Suprapubic skin (tissue), 4 donors: ENCODE data around the gene ONECUT3. TPM values are rescaled to one million over a fixed set of nuclear protein-coding genes. Genes with fewer than 3 reads are reported as not detected.

Experiments
- DNase-seq, 2 donors: peaks; one replicate each; pipeline ENCODE4 v3.0.0-alpha.2; 2019; ENCODE audit warnings: low spot score in 2 of 2
- H3K27ac ChIP-seq: fragments of 200-600 bp; sonication (generic); one replicate; pipeline ENCODE4 v1.5.1; 2019
- H3K27me3 ChIP-seq: fragments of 200-600 bp; sonication (generic); one replicate; pipeline ENCODE4 v1.5.1; 2019
- H3K36me3 ChIP-seq: fragments of 200-600 bp; sonication (generic); one replicate; pipeline ENCODE4 v1.5.1; 2019
- H3K4me1 ChIP-seq: fragments of 200-600 bp; sonication (generic); one replicate; pipeline ENCODE4 v1.5.1; 2019
- H3K4me3 ChIP-seq: fragments of 200-600 bp; sonication (generic); one replicate; pipeline ENCODE4 v1.5.1; 2019; ENCODE audit warnings: mild to moderate bottlenecking
- H3K9me3 ChIP-seq: fragments of 200-600 bp; sonication (generic); one replicate; pipeline ENCODE4 v1.5.1; 2019
- EP300 ChIP-seq: sonication (generic); formaldehyde crosslinking; IDR thresholded peaks from one replicate; pipeline ENCODE4 v1.6.1; 2017; ENCODE audit warnings: antibody characterized with exemption
- POLR2A ChIP-seq, 2 donors: fragments of 450-650 bp; IDR thresholded peaks; one replicate each; pipeline ENCODE4 v1.6.1; 2017; ENCODE audit warnings: antibody characterized with exemption in 2 of 2, mild to moderate bottlenecking in 2 of 2, moderate library complexity in 2 of 2
- POLR2AphosphoS5 ChIP-seq, 3 donors: sonication (generic); formaldehyde crosslinking; IDR thresholded peaks; one replicate each; pipeline ENCODE4 v1.6.1; 2017; ENCODE audit warnings: antibody characterized with exemption in 3 of 3
- WGBS: methylation state at CpG from one replicate; pipeline ENCODE4 v1.1.5; 2018; 5-methylcytosine and 5-hydroxymethylcytosine counted together
- total RNA-seq, 4 donors: library from RNA; depleted of rRNA; stranded (reverse); fragments of >200 nt; gene quantifications; one replicate each; pipeline ENCODE4 v1.1.0, GENCODE V29; 2016
- TF ChIP-seq, protein P1 (sequence below), 2 donors: fragments of 200-600 bp in 1 of 2; fragments of 450-650 bp in 1 of 2; sonication (generic) in 1 of 2; IDR thresholded peaks; one replicate each; pipeline ENCODE4 v1.5.1; 2016 to 2019; ENCODE audit warnings: antibody characterized with exemption in 2 of 2, mild to moderate bottlenecking in 1 of 2, moderate library complexity in 1 of 2

The ONECUT3 gene
- total RNA-seq, 4 donors from 2014 or later, result not detected

DNA sequence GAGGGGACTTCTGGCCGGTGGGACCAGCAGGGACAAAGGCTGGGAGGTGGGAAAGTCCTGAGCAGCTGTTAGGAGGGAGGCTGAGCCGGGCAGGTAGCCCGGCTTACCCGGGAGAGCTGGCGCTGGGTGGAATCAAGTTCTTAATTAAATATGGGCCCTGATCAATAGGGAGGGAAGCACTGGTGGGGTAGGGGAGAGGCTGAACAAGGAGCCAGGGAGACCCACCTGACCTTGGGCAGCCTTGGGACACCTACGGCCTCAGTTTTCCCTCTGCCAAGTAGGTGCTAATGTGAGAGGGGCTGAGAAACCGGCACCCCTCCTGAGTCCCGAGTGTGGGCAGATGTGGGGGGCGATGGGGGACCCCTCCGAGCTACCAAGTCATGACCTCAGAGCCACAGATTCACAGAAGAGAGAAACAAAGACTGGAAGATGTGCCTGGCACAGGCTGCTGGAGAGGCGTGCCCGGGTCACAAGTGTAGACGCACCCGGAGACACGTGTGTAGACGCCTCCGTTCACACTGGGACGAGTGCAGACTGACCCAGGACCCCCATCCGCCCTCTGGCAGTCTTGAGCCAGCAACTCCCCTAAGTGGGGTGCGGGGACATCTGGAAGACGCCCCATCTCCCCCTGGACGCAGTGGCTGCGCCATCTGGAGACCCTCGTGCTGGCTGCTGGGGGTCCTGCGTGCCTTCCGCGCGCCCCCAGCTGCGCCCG, 8.4 kb downstream of the ONECUT3 start:
- H3K4me3 ChIP-seq, result no peak overlapping the region
- H3K9me3 ChIP-seq, result no peaks in the 10 kb centered on the region
- peaks cover 10% of the 10 kb centered on the region for H3K4me1 ChIP-seq
- no peaks in the 10 kb centered on the region for H3K36me3 ChIP-seq
- TF ChIP-seq POLR2A (IDR thresholded peaks at IDR 0.05), result no peak
- TF ChIP-seq, protein P1, sequence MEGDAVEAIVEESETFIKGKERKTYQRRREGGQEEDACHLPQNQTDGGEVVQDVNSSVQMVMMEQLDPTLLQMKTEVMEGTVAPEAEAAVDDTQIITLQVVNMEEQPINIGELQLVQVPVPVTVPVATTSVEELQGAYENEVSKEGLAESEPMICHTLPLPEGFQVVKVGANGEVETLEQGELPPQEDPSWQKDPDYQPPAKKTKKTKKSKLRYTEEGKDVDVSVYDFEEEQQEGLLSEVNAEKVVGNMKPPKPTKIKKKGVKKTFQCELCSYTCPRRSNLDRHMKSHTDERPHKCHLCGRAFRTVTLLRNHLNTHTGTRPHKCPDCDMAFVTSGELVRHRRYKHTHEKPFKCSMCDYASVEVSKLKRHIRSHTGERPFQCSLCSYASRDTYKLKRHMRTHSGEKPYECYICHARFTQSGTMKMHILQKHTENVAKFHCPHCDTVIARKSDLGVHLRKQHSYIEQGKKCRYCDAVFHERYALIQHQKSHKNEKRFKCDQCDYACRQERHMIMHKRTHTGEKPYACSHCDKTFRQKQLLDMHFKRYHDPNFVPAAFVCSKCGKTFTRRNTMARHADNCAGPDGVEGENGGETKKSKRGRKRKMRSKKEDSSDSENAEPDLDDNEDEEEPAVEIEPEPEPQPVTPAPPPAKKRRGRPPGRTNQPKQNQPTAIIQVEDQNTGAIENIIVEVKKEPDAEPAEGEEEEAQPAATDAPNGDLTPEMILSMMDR (IDR thresholded peaks at IDR 0.05), result no peak
- no peak for TF ChIP-seq EP300
- no peak for TF ChIP-seq POLR2AphosphoS5 (IDR thresholded peaks at IDR 0.05)
- WGBS, result 2% methylated on average over 10 of the region's 30 CpGs
- H3K27me3 ChIP-seq, result peaks cover 100% of the 10 kb centered on the region
- DNase-seq, result no peak
- no peak overlapping the region for H3K27ac ChIP-seq

DNA sequence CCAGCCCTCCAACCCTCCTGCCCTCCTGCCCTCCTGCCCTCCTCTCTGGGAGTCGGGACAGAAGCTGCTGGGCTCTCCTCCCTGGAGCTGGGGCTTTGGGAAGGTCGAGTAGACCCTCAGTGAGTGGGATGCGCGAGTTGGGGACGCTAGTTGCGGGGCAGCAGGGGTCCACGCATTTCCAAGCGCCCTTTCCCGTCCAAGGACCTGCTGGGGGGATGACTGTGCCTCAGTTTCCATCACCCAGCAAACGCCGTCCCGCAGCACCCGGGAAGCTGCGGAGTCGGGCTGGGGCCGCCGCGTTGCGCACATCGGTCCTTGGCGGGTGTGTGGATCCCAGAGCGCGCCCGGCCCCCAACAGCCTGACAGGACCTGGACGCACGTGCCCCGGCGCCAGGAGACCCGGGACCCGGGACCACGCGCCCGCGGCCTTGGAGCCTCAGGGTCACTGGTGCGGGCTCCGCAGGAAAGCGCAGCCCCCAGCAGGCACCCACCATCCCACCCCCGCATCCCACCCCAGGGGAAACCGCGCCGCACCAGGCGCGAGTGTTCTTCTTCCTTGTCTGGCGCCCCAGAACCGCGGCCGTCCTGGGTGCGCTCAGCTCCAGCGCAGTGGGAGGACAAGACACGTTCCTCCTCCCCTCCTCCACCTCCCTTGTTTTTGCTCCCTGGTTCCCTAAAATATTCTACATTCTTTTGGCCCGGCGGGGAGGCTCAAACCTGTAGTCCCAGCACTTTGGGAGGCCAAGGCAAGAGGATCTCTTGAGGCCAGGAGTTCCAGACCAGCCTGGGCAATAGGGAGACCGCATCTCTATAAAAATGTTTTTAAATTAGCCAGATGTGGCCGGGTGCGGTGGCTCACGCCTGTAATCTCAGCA, 9.2 kb downstream of the ONECUT3 start:
- 13% methylated on average over 7 of the region's 56 CpGs for WGBS
- DNase-seq, result no peak
- H3K36me3 ChIP-seq, result no peaks in the 10 kb centered on the region
- TF ChIP-seq, protein P1 (IDR thresholded peaks at IDR 0.05), result no peak
- TF ChIP-seq POLR2A (IDR thresholded peaks at IDR 0.05), result no peak
- no peak for TF ChIP-seq POLR2AphosphoS5 (IDR thresholded peaks at IDR 0.05)
- TF ChIP-seq EP300, result no peak
- H3K4me1 ChIP-seq, result peaks cover 4% of the 10 kb centered on the region
- H3K27ac ChIP-seq, result no peak overlapping the region
- no peaks in the 10 kb centered on the region for H3K9me3 ChIP-seq
- no peak overlapping the region for H3K4me3 ChIP-seq
- peaks cover 100% of the 10 kb centered on the region for H3K27me3 ChIP-seq

DNA sequence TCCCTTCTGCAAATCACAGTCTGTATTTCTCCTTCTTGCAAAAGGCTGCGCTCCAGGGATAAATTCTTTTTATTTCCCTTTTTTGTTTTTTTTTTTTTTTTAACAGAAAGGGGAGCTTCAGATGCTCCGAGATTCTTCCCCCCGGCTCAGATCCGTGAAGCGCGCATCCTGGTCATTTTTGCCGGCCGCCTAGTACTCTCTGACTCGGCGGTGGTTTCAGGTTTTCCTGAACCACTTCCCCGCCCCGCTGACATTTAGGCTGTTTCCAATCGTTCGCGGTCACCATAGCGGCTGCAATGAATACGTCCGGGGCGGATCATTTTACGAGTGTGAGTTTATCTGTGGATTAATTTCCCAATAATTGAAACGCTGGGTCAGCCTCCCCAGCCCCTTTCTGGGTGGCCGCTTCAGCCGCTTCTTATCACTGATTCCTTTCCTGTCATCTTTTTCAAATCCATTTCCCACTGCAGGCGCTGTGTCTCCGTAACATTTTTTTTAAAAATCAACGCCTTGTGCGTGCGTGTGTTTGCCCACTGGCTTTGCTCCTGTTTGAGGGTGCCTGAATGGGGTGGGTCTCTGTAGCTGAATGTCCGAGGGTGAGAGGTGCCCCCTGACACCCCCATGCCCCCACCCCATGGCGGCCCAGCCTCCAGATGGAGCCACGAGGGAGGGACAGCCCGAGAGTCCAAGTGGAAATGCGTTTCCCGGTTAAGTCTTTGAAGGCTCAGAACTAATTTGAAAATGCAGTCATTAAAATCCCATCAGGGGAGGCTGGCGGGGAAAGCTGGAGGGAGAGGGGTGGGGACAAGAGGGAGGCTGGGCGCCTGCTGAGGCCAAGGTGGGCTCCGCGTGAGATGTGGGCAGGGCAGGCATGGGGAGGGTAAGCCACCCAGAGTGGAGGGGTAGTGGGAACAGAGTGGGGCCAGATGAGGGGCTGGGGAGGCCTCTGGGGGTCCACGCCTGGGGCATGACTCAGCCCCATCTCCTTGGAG, 10.6 kb downstream of the ONECUT3 start:
- Histone ChIP-seq H3K4me1 (no peaks in the 10 kb centered on the region), H3K27ac (no peak overlapping the region), H3K4me3 (no peak overlapping the region), H3K27me3 (peaks cover 100% of the 10 kb centered on the region), H3K9me3 (no peaks in the 10 kb centered on the region), H3K36me3 (no peaks in the 10 kb centered on the region)
- DNase-seq, result no peak
- WGBS, result 11% methylated on average over 39 of the region's 39 CpGs
- TF ChIP-seq, protein P1 (IDR thresholded peaks at IDR 0.05), result no peak
- TF ChIP-seq POLR2A (IDR thresholded peaks at IDR 0.05), result no peak
- TF ChIP-seq POLR2AphosphoS5 (IDR thresholded peaks at IDR 0.05), result no peak
- no peak for TF ChIP-seq EP300

DNA sequence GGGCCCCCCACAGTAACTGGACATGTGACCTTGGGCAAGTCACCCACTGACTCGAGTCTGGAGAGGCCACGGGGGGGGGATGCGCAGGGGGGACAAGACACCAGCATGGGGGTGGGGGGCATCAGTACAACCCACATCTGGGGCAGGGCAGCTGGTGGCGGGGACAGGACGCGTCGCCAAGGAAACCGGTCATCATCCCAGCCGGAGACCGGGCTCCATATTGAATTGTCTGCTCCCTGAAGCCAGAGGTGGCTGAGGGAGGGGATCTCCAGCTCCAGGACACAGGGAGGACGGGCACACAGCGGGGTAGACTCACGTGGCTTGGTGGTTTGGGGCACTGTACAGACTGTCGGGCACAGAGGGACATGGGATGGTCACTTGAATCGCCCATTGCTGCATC, 11.4 kb downstream of the ONECUT3 start:
- Histone ChIP-seq H3K4me1 (no peaks in the 10 kb centered on the region), H3K4me3 (no peak overlapping the region), H3K36me3 (no peaks in the 10 kb centered on the region), H3K27ac (no peak overlapping the region), H3K27me3 (peaks cover 100% of the 10 kb centered on the region), H3K9me3 (no peaks in the 10 kb centered on the region)
- 12% methylated on average over 7 of the region's 15 CpGs for WGBS
- TF ChIP-seq EP300 (no peak), POLR2AphosphoS5 (IDR thresholded peaks at IDR 0.05) (no peak), POLR2A (IDR thresholded peaks at IDR 0.05) (no peak)
- TF ChIP-seq, protein P1 (IDR thresholded peaks at IDR 0.05), result no peak
- no peak for DNase-seq
